ENCODE measurements around the gene PPP6R2.

The PPP6R2 gene

GRCh38 chr22:50454556-50455075, 111.5 kb downstream of the PPP6R2 start:
- no peak for DNase-seq

GRCh38 chr22:50455201-50455600, 112.1 kb downstream of the PPP6R2 start:
- DNase-seq, result no peak

- no peak for DNase-seq
Observed at GRCh38 chr22:50456026-50456425, 112.9 kb downstream of the PPP6R2 start.

GRCh38 chr22:50456466-50457234, 113.5 kb downstream of the PPP6R2 start:
- no peak for DNase-seq

- no peak for DNase-seq
Observed at GRCh38 chr22:50459016-50459415, 115.9 kb downstream of the PPP6R2 start.

GRCh38 chr22:50459496-50460140, 116.5 kb downstream of the PPP6R2 start:
- no peak for DNase-seq

GRCh38 chr22:50460938-50461337, 117.8 kb downstream of the PPP6R2 start:
- DNase-seq, result no peak

GRCh38 chr22:50461536-50461935, 118.4 kb downstream of the PPP6R2 start:
- no peak for DNase-seq

- no peak for DNase-seq
Observed at GRCh38 chr22:50461979-50462540, 118.9 kb downstream of the PPP6R2 start.

GRCh38 chr22:50463188-50463900, 120.2 kb downstream of the PPP6R2 start:
- DNase-seq, result no peak

- no peak for DNase-seq
Observed at GRCh38 chr22:50464451-50464850, 121.3 kb downstream of the PPP6R2 start.

- DNase-seq, result no peak
Observed at GRCh38 chr22:50465066-50465930, 122.2 kb downstream of the PPP6R2 start.

GRCh38 chr22:50467341-50467740, 124.2 kb downstream of the PPP6R2 start:
- no peak for DNase-seq

- no peak for DNase-seq
Observed at GRCh38 chr22:50467773-50468440, 124.8 kb downstream of the PPP6R2 start.

GRCh38 chr22:50468626-50469025, 125.5 kb downstream of the PPP6R2 start:
- no peak for DNase-seq

- DNase-seq, result peak; percentile 96
Observed at GRCh38 chr22:50469377-50470305, 126.5 kb downstream of the PPP6R2 start.

- no peak for DNase-seq
Observed at GRCh38 chr22:50470491-50470890, 127.4 kb downstream of the PPP6R2 start.

GRCh38 chr22:50471197-50471847, 128.2 kb downstream of the PPP6R2 start:
- DNase-seq, result no peak

GRCh38 chr22:50471962-50472361, 128.8 kb downstream of the PPP6R2 start:
- DNase-seq, result no peak

- peak; percentile 49 for DNase-seq
Observed at GRCh38 chr22:50473088-50473487, 130.0 kb downstream of the PPP6R2 start.
